OCI-LY7 (cell line): ENCODE measurements around the gene PNLIPRP3. TPM values are rescaled to one million over a fixed set of nuclear protein-coding genes. Genes with fewer than 3 reads are reported as not detected.

Source experiments
- BruUV-seq: library from RNA; stranded (reverse); fragments of 400-500 nt; replicated peaks from 2 replicates; lab custom pipeline; 2021; lab: Mats Ljungman, UMichigan
- CTCF ChIA-PET: fragments of 300-600 bp; sonication (Branson Sonifier 250); formaldehyde crosslinking; loops from one replicate; lab custom pipeline; 2022; ENCODE audit warnings: antibody characterized with exemption; ENCODE audit not compliant: unreplicated experiment; lab: Charles Lee
- POLR2A ChIA-PET: fragments of 300-600 bp; sonication (Branson Sonifier 250); formaldehyde crosslinking; loops from one replicate; lab custom pipeline; 2022; ENCODE audit warnings: antibody characterized with exemption; lab: Charles Lee
- DNase-seq: peaks from one replicate; pipeline ENCODE4 v3.0.0-alpha.2; 2015; ENCODE audit warnings: low spot score
- H2AFZ ChIP-seq: fragments of 200-600 bp; sonication (generic), shearing (Covaris generic); 2 replicates; pipeline ENCODE4 v1.6.1; 2014; ENCODE audit warnings: mild to moderate bottlenecking, antibody characterized with exemption, low read length, moderate library complexity
- H3K27ac ChIP-seq: fragments of 200-600 bp; sonication (generic); 2 replicates; pipeline ENCODE4 v1.5.1; 2014; ENCODE audit warnings: mixed run types, low read depth, mild to moderate bottlenecking, moderate library complexity, low read length, inconsistent platforms; ENCODE audit not compliant: poor library complexity, severe bottlenecking
- H3K36me3 ChIP-seq: fragments of 200-600 bp; sonication (generic); 2 replicates; pipeline ENCODE4 v1.6.1; 2014; ENCODE audit warnings: mild to moderate bottlenecking, antibody characterized with exemption, low read length, moderate library complexity, mixed read lengths; ENCODE audit not compliant: insufficient read depth
- H3K4me1 ChIP-seq: fragments of 200-600 bp; sonication (generic); 2 replicates; pipeline ENCODE4 v1.5.1; 2014; ENCODE audit warnings: mild to moderate bottlenecking, low read length; ENCODE audit not compliant: insufficient read depth, poor library complexity, severe bottlenecking
- H3K4me2 ChIP-seq: fragments of 200-600 bp; sonication (generic); 2 replicates; pipeline ENCODE4 v1.6.1; 2014; ENCODE audit warnings: mild to moderate bottlenecking, low read length
- H3K4me3 ChIP-seq: fragments of 200-600 bp; sonication (generic); 2 replicates; pipeline ENCODE4 v1.5.1; 2014; ENCODE audit warnings: mild to moderate bottlenecking, low read depth, low read length; ENCODE audit not compliant: poor library complexity, severe bottlenecking
- H3K79me2 ChIP-seq: fragments of 200-600 bp; sonication (generic); 2 replicates; pipeline ENCODE4 v1.6.1; 2016; ENCODE audit warnings: low read depth, mild to moderate bottlenecking, low read length, moderate library complexity, mixed read lengths; ENCODE audit not compliant: insufficient read depth
- H3K9me2 ChIP-seq: fragments of 200-600 bp; sonication (generic); 2 replicates; pipeline ENCODE4 v1.6.1; 2016; ENCODE audit warnings: mild to moderate bottlenecking, low read length, mixed read lengths; ENCODE audit not compliant: insufficient read depth
- H3K9me3 ChIP-seq: fragments of 200-600 bp; sonication (generic); 2 replicates; pipeline ENCODE4 v1.6.1; 2014; ENCODE audit warnings: mild to moderate bottlenecking, mixed run types, low read length, mixed read lengths
- H4K20me1 ChIP-seq: fragments of 200-600 bp; sonication (generic); 2 replicates; pipeline ENCODE4 v1.6.1; 2014; ENCODE audit warnings: mild to moderate bottlenecking, antibody characterized with exemption, low read length, moderate library complexity, mixed read lengths; ENCODE audit not compliant: insufficient read depth
- CTCF ChIP-seq: fragments of 200-600 bp; sonication (generic); conservative IDR thresholded peaks from 2 replicates; pipeline ENCODE4 v1.5.1; 2014; ENCODE audit warnings: mild to moderate bottlenecking, antibody characterized with exemption, low read length, moderate library complexity, mixed read lengths
- EZH2phosphoT487 ChIP-seq: fragments of 200-600 bp; sonication (generic); IDR thresholded peaks from 2 replicates; pipeline ENCODE4 v1.6.1; 2018; ENCODE audit warnings: low read depth, borderline replicate concordance, mild to moderate bottlenecking, mixed run types, antibody characterized with exemption, low read length, moderate library complexity, mixed read lengths
- intact Hi-C: fragments of 100-400 bp; cut with micrococcal nuclease; formaldehyde crosslinking; loops from one replicate; pipeline ENCODE4 v1.10.0; 2022; ENCODE audit not compliant: unreplicated experiment
- total RNA-seq, 2 experiments: library from RNA; depleted of rRNA in 1 of 2; stranded (reverse); fragments of >200 nt in 1 of 2; shearing (Covaris generic) in 1 of 2; gene quantifications; 2 replicates each; pipeline ENCODE4 v1.2.3, GENCODE V29; 2014 to 2022

PNLIPRP3 gene
- total RNA-seq, 2 experiments from 2014 or later, result not detected

- Histone ChIP-seq H3K9me2 (0 out of 2 replicates have a peak, but pooled peaks cover 4% of the 10 kb centered on the region), H4K20me1 (no peaks in the 10 kb centered on the region), H3K27ac (no peak overlapping the region), H3K4me3 (no peak overlapping the region), H3K36me3 (no peaks in the 10 kb centered on the region), H3K79me2 (no peaks in the 10 kb centered on the region), H2AFZ (no peak overlapping the region), H3K9me3 (no peaks in the 10 kb centered on the region), H3K4me2 (no peak overlapping the region), H3K4me1 (no peaks in the 10 kb centered on the region)
- no TSS peak for BruUV-seq
- no peak for DNase-seq
- TF ChIP-seq EZH2phosphoT487, result no peak
- no peak for TF ChIP-seq CTCF
- ChIA-PET POLR2A (no interaction called here), CTCF (no interaction called here)
- intact Hi-C loops, result no loop called here
These were observed 29.8 kb downstream of the PNLIPRP3 start for GRCh38 chr10:116457488-116457887.

GRCh38 chr10:116460219-116460618 is 32.6 kb downstream of the PNLIPRP3 start:
- no peak overlapping the region for H3K4me3 ChIP-seq
- no peak overlapping the region for H2AFZ ChIP-seq
- H3K9me2 ChIP-seq, result 0 out of 2 replicates have a peak, but pooled peaks cover 4% of the 10 kb centered on the region
- intact Hi-C loops, result no loop called here
- H3K4me2 ChIP-seq, result no peak overlapping the region
- no peak for TF ChIP-seq CTCF
- TF ChIP-seq EZH2phosphoT487, result no peak
- no peak for DNase-seq
- BruUV-seq, result no TSS peak
- no peaks in the 10 kb centered on the region for H3K4me1 ChIP-seq
- no peaks in the 10 kb centered on the region for H3K9me3 ChIP-seq
- H3K79me2 ChIP-seq, result no peaks in the 10 kb centered on the region
- no peaks in the 10 kb centered on the region for H3K36me3 ChIP-seq
- POLR2A ChIA-PET, result interaction anchor here (0.6 kb wide), 1 partner anchor 13 kb away, joined by 3 read pairs; no protein-coding TSS in a partner anchor
- H4K20me1 ChIP-seq, result no peaks in the 10 kb centered on the region
- CTCF ChIA-PET, result no interaction called here
- no peak overlapping the region for H3K27ac ChIP-seq

- ChIA-PET CTCF (no interaction called here), POLR2A (no interaction called here)
- Histone ChIP-seq H3K36me3 (no peaks in the 10 kb centered on the region), H3K4me2 (no peak overlapping the region), H3K79me2 (no peaks in the 10 kb centered on the region), H3K9me3 (no peaks in the 10 kb centered on the region), H3K4me1 (no peaks in the 10 kb centered on the region), H4K20me1 (no peaks in the 10 kb centered on the region), H2AFZ (no peak overlapping the region), H3K27ac (no peak overlapping the region), H3K9me2 (0 out of 2 replicates have a peak, but pooled peaks cover 4% of the 10 kb centered on the region), H3K4me3 (no peak overlapping the region)
- intact Hi-C loops, result no loop called here
- no peak for DNase-seq
- no peak for TF ChIP-seq CTCF
- TF ChIP-seq EZH2phosphoT487, result no peak
- BruUV-seq, result no TSS peak
These were observed 34.0 kb downstream of the PNLIPRP3 start for GRCh38 chr10:116461680-116462079.
